HG02678 (cell line): ENCODE results near the gene ABCC8.

Experiments
- ATAC-seq: cut with Tn5 transposase; IDR thresholded peaks from one replicate; pipeline ENCODE4 v1.9.1; 2021; ENCODE audit warnings: mild to moderate bottlenecking, moderate library complexity; ENCODE audit not compliant: unreplicated experiment

ABCC8 gene

GRCh38 chr11:17506314-17506713 lies 29.7 kb upstream of the ABCC8 start:
- no peak for ATAC-seq

DNA sequence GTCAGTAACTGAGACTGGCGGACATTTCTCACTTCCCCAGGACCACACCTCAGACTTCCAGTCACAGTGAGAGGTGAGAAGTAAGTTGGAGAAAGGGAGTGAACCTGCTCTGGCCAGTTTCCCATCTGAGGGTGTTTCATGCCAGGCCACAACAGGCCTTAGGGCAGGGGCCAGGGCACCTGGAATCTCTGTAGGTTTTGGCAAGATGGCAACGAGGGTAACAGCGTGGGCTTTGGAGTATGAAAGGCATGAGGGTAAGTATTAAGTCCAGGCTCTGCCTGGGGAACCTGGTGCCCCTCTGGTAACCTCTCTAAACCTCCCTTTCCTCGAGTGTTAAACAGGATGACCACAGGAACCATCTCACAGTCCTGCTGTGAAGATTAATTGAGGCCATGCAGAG lies 28.5 kb upstream of the ABCC8 start:
- no peak for ATAC-seq

GRCh38 chr11:17504330-17505107 lies 27.9 kb upstream of the ABCC8 start:
- ATAC-seq = peak; percentile 67

DNA sequence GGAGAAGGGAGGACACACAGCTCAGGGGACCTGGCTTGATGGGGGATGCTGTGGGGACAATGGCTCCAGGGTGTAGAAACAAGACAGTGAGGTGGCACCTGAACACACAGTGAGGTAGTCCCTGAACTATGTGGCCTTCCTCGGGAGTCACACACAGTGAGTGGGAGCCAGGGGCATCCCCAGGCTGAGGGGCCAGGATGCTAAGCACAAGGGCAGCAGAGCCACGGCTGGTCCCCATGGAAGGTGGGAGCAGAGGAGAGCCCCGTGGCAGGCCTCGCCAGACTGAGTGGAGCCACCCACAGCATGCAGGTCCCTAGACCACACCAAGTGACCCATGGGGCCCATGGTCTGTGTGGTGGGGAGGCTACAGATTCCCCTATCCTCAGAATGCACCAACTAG lies 26.0 kb upstream of the ABCC8 start:
- no peak for ATAC-seq

DNA sequence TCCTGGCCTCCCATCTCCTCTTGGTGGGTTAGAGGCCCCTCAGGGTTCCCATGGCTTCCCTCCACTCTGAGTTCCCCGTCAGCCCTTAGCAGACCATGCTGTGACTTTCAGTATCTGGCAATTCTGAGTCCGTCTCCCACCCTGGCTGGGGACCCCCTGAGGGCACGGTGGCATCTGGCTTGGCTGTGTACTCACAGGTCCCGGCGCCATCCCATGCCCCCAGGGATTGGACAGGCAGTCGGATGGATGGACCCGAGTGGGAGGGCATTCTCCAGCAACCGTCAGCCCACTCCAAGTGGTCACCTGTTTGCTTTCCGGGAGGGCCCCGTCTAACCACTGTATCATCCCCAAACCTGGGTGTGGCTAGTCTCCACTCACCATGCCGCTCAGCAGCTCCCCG lies 24.0 kb upstream of the ABCC8 start:
- ATAC-seq = no peak

GRCh38 chr11:17498475-17498874 lies 21.8 kb upstream of the ABCC8 start:
- ATAC-seq = no peak

DNA sequence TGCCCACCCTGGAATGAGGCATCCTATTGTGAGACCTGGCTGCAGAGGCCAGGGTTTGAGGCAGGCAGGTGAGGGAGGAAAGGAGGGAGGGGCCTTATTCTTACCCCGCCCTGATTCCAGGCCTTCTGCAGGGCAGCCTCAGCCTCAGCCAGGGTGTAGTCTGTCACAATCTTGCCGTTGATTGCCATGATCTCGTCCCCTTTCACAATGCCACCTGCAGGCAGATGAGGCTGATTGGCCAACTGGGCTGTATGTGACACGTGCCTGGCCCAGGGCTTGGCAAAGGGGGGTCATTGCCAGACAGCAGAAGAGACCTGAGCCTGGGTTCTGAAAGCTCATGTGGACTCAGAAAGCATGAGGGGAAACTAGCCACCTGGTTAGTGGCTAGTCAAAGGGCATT lies 21.4 kb upstream of the ABCC8 start:
- ATAC-seq = no peak

DNA sequence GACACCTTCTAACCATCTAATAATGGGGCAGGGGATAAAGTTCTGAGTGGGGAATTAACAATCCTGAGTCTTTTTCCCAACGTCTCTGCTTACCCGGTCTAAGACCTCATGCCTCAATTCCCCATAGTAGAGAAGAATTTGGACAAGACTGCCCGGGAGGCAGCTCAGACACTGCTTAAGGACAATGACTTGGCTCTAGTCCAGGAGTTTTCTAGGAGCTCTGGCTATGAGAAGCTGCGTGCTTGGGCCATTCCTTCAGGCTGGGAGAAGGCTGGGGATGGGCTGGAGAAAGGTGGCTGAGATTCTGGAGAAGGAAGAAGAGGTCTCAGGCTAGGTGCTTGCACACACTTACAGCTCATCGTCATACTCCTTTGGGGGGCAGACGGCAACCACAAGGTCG lies 19.8 kb upstream of the ABCC8 start:
- no peak for ATAC-seq

GRCh38 chr11:17494019-17494418 lies 17.4 kb upstream of the ABCC8 start:
- ATAC-seq = no peak

GRCh38 chr11:17490938-17491337 lies 14.3 kb upstream of the ABCC8 start:
- no peak for ATAC-seq

- no peak for ATAC-seq
Measured at GRCh38 chr11:17490232-17490631, 13.6 kb upstream of the ABCC8 start.

GRCh38 chr11:17489751-17490150 lies 13.1 kb upstream of the ABCC8 start:
- no peak for ATAC-seq

DNA sequence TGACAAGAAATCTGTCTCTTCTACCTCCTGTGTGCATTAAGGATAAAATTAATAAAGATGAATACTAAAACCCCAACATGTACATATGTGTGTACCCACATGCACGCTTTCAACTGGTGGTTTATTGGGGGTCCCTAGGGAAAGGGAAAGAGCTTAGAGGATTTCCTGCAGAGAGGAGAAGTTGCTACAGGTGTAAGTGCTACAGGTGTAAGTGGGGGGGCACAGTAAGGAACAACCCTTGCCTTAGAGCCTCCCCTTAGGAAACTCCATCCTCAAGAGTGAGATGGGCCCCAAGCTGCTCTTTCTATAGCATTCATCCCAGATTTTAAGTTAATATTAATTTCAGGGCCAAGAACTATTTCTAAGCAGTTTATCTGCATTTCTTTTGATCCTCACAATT lies 11.9 kb upstream of the ABCC8 start:
- no peak for ATAC-seq

- ATAC-seq = no peak
Measured at GRCh38 chr11:17486646-17487045, 10.0 kb upstream of the ABCC8 start.

GRCh38 chr11:17483505-17483904 lies 6.9 kb upstream of the ABCC8 start:
- ATAC-seq = no peak

DNA sequence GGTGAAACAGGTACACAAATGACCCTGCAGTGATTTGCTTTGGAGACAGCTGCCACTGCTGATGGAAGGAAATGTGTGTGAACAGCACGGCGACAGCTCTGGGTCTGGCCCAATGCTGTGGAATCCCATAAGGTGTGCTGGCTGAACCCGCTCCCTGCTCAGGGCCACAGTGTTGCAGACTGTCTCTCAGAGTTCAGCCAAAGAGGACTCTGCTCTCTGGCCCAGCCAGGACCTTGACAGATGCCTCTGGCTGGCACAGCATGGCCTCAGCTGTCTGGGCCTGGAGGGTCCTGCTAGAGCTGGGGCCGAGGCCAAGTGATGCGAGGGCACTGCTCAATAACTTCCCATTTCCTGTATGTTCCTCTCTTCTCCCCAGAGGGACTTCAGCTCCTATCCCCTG lies 5.3 kb upstream of the ABCC8 start:
- ATAC-seq = no peak

DNA sequence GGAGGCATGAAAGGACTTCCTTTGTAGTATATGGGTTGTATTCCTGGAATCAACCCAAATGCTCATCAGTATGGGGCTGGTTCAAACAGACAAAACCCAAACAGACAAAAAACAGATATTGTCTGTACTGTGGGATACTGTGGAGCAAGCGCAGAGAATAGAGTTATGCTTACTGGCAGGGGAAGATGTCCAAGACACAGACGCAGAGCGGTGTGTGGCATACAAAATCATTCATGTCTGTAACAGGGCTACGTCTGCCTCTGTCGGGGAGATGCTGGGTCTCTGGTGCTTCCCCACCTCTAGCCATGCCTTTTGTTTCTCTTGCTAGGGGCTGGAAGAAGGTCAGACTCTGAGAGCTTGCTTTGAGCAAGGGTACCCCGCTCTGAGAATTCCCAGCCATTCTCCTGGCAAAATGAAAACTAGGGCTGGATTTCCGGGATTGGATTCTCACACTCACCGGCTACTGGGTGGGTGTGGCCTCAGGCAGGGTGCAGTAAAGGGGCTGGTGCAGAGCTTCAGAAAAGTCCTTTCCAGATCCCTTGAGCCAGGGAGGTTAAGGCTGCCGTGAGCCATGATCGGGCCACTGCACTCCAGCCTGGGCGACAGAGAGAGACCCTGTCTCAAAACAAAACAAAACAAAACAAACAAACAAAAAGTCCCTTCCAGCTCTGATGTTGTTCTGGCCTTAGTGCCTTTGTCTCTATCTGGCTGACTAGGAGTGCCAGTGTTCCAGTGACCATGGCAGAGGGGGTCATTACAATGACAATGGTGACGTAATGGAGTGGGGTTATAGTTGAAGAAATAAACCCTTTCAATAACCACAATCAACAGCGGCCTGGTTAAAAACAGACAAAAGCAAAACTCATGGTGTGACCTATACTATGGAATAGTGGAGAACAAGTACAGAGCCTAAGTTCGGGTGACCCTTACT lies 2.9 kb upstream of the ABCC8 start:
- ATAC-seq = no peak

GRCh38 chr11:17478070-17478469 lies 1.4 kb upstream of the ABCC8 start:
- ATAC-seq = no peak

- ATAC-seq = no peak
Measured at GRCh38 chr11:17477361-17477760, 716 bp upstream of the ABCC8 start.

- no peak for ATAC-seq
Measured at GRCh38 chr11:17477084-17477333, 364 bp upstream of the ABCC8 start.

DNA sequence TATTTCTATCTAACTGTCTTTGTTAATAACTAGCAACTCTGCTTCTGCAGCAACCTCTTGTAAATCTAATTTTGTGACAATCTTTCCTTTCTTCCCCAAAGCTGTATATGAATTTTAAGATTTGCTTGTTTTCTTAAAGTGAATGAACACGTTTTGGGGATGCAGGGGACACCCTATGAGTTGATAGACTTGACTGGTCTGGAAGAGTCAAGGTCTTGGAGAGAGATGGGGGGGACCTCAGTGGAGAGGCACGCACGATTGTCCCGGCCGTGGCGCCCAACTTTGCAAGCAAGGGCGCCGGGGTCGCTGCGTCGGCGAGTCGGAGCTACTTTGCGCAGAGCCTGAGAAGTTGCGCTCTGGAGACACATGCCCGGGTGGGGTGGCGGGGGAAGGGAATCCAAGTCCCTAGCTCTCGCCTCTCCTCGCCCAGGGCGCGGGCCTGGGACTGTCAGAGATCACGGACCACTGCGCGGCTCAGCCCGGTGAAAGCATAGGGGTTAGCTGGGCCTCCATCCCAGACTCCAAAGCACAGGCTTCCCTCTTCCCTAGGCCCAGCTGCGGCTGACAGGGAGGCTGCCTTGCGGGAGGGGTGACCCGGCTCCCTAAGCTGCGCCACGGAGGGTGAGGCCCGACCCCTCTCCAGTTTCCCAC lies 854 bp downstream of the ABCC8 start:
- no peak for ATAC-seq
